Activated CD8-positive, alpha-beta memory T cell treated with anti-CD3 and anti-CD28 coated beads, Interleukin-2, amount 50 U/mL, for 4 hours (primary cell): ENCODE results near the gene CHRM4.

Source experiments
- DNase-seq: peaks from one replicate; pipeline ENCODE4 v3.0.0-alpha.2; 2020

CHRM4 gene

GRCh38 chr11:46391578-46392420 is at the start of gene CHRM4:
TSS of gene CHRM4 (minus strand) at chr11:46391776. CDS start at chr11:46386557, 5,219 bp downstream.
- DNase-seq, result no peak

GRCh38 chr11:46438211-46438610 is 46.6 kb upstream of the CHRM4 start:
- DNase-seq, result no peak

GRCh38 chr11:46437122-46437689 is 45.6 kb upstream of the CHRM4 start:
- DNase-seq, result no peak

GRCh38 chr11:46436113-46436512 is 44.5 kb upstream of the CHRM4 start:
- no peak for DNase-seq

GRCh38 chr11:46435679-46436078 is 44.1 kb upstream of the CHRM4 start:
- DNase-seq, result no peak

GRCh38 chr11:46431211-46431610 is 39.6 kb upstream of the CHRM4 start:
- no peak for DNase-seq

- DNase-seq, result no peak
Observed at GRCh38 chr11:46429717-46430116, 38.1 kb upstream of the CHRM4 start.

GRCh38 chr11:46427364-46427763 is 35.8 kb upstream of the CHRM4 start:
- no peak for DNase-seq

GRCh38 chr11:46426233-46426991 is 34.8 kb upstream of the CHRM4 start:
- no peak for DNase-seq

- DNase-seq, result no peak
Observed at GRCh38 chr11:46422588-46422987, 31.0 kb upstream of the CHRM4 start.

- no peak for DNase-seq
Observed at GRCh38 chr11:46421257-46421880, 29.8 kb upstream of the CHRM4 start.

- DNase-seq, result no peak
Observed at GRCh38 chr11:46420513-46420912, 28.9 kb upstream of the CHRM4 start.

GRCh38 chr11:46418751-46419150 is 27.2 kb upstream of the CHRM4 start:
- DNase-seq, result no peak

- DNase-seq, result no peak
Observed at GRCh38 chr11:46417711-46418110, 26.1 kb upstream of the CHRM4 start.

- no peak for DNase-seq
Observed at GRCh38 chr11:46414879-46415278, 23.3 kb upstream of the CHRM4 start.

GRCh38 chr11:46414466-46414796 is 22.9 kb upstream of the CHRM4 start:
- no peak for DNase-seq

GRCh38 chr11:46413760-46414465 is 22.3 kb upstream of the CHRM4 start:
- DNase-seq, result no peak

- no peak for DNase-seq
Observed at GRCh38 chr11:46410021-46410420, 18.4 kb upstream of the CHRM4 start.

GRCh38 chr11:46408407-46408986 is 16.9 kb upstream of the CHRM4 start:
- DNase-seq, result no peak

GRCh38 chr11:46407635-46408034 is 16.1 kb upstream of the CHRM4 start:
- DNase-seq, result no peak

- no peak for DNase-seq
Observed at GRCh38 chr11:46404476-46405017, 13.0 kb upstream of the CHRM4 start.
